ENCODE results near the gene USP3.
"Not testable (repeated sequence)": the region's sequence is repeated elsewhere in the genome, so short reads cannot be mapped to it uniquely, and the experiment has no call there.

Gene USP3

GRCh38 chr15:63513728-63514127, 9.3 kb downstream of the USP3 start:
- no peak for DNase-seq (ENCODE audit: low read depth)

- no peak for DNase-seq (ENCODE audit: low read depth)
Measured at GRCh38 chr15:63514531-63514943, 10.1 kb downstream of the USP3 start.

- DNase-seq (ENCODE audit: low read depth) = no peak
Measured at GRCh38 chr15:63517202-63517601, 12.8 kb downstream of the USP3 start.

GRCh38 chr15:63517628-63518027, 13.2 kb downstream of the USP3 start:
- no peak for DNase-seq (ENCODE audit: low read depth)

GRCh38 chr15:63519041-63519440, 14.6 kb downstream of the USP3 start:
- DNase-seq (ENCODE audit: low read depth) = no peak

- no peak for DNase-seq (ENCODE audit: low read depth)
Measured at GRCh38 chr15:63519548-63520178, 15.3 kb downstream of the USP3 start.

- DNase-seq (ENCODE audit: low read depth) = not testable (repeated sequence)
Measured at GRCh38 chr15:63520462-63520861, 16.1 kb downstream of the USP3 start.

- DNase-seq (ENCODE audit: low read depth) = no peak
Measured at GRCh38 chr15:63522225-63522578, 17.8 kb downstream of the USP3 start.

GRCh38 chr15:63523306-63523990, 19.1 kb downstream of the USP3 start:
- no peak for DNase-seq (ENCODE audit: low read depth)

- DNase-seq (ENCODE audit: low read depth) = no peak
Measured at GRCh38 chr15:63524316-63525015, 20.1 kb downstream of the USP3 start.

- no peak for DNase-seq (ENCODE audit: low read depth)
Measured at GRCh38 chr15:63526401-63526800, 22.0 kb downstream of the USP3 start.

GRCh38 chr15:63528138-63528659, 23.8 kb downstream of the USP3 start:
- DNase-seq (ENCODE audit: low read depth) = no peak

GRCh38 chr15:63530235-63530634, 25.8 kb downstream of the USP3 start:
- DNase-seq (ENCODE audit: low read depth) = no peak

GRCh38 chr15:63530752-63531299, 26.4 kb downstream of the USP3 start:
- no peak for DNase-seq (ENCODE audit: low read depth)

GRCh38 chr15:63531586-63531985, 27.2 kb downstream of the USP3 start:
- DNase-seq (ENCODE audit: low read depth) = no peak

- no peak for DNase-seq (ENCODE audit: low read depth)
Measured at GRCh38 chr15:63532307-63532744, 27.9 kb downstream of the USP3 start.

- not testable (repeated sequence) for DNase-seq (ENCODE audit: low read depth)
Measured at GRCh38 chr15:63534888-63535287, 30.5 kb downstream of the USP3 start.

GRCh38 chr15:63535689-63536088, 31.3 kb downstream of the USP3 start:
- DNase-seq (ENCODE audit: low read depth) = no peak

- DNase-seq (ENCODE audit: low read depth) = no peak
Measured at GRCh38 chr15:63538876-63539275, 34.5 kb downstream of the USP3 start.

- no peak for DNase-seq (ENCODE audit: low read depth)
Measured at GRCh38 chr15:63539521-63539920, 35.1 kb downstream of the USP3 start.

GRCh38 chr15:63539998-63540397, 35.6 kb downstream of the USP3 start:
- DNase-seq (ENCODE audit: low read depth) = no peak

GRCh38 chr15:63540449-63540848, 36.1 kb downstream of the USP3 start:
- DNase-seq (ENCODE audit: low read depth) = no peak

All from GM04503 (cell line).